ENCODE results near the gene DNAH5.

GRCh38 chr5:13649656-13650055 lies 294.8 kb downstream of the DNAH5 start:
- TF ChIP-seq CTCF (IDR thresholded peaks at IDR 0.05; ENCODE audit: low read length) (no peak), EZH2 (IDR thresholded peaks at IDR 0.05; ENCODE audit: borderline replicate concordance, low read length) (no peak)
